GM13976 (cell line): ENCODE results near the gene HMBS.
A peak's percentile ranks its signal among the peaks of the same experiment; 100 is the strongest.

Experiments
- DNase-seq: peaks from one replicate; pipeline ENCODE4 v3.0.0; 2012; ENCODE audit warnings: low spot score
- CTCF ChIP-seq: IDR thresholded peaks from 2 replicates; pipeline ENCODE4 v1.5.1; 2012; ENCODE audit warnings: borderline replicate concordance, mild to moderate bottlenecking; ENCODE audit not compliant: insufficient read depth; ENCODE audit errors: extremely low read depth, missing control alignments, control extremely low read depth
- in situ Hi-C: fragments of 300-500 bp; cut with MboI; formaldehyde crosslinking; loops from one replicate; pipeline ENCODE4 v1.12.0; 2022; ENCODE audit warnings: low sequenced_read_pairs, mixed read lengths, inconsistent platforms; ENCODE audit not compliant: unreplicated experiment

The HMBS gene

GRCh38 chr11:119118946-119119345 lies 34.3 kb downstream of the HMBS start:
- no peak for DNase-seq
- in situ Hi-C loops: no loop called here
- no peak for TF ChIP-seq CTCF

DNA sequence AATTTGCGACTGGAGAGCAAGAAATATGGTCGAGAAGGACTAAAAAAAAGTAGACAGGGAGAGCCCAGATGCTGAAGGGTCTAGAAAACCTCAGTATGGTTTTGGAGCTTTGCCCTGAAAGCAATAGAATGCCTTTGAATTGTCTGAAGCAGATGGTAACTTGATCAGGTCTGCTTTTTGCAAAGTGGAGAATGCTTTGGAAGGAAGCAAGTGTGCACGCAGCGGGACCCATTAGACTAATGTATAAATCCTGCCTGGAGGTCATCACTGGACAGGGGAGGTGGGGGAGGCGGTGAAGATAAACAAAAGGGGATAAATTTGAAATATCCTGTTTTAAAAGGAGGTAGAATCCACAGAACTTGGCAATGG lies 35.9 kb downstream of the HMBS start:
- no peak for DNase-seq
- in situ Hi-C loops: no loop called here
- TF ChIP-seq CTCF: no peak

- DNase-seq: peak; percentile 99
- in situ Hi-C loops: no loop called here
- TF ChIP-seq CTCF: no peak
Observed at GRCh38 chr11:119121008-119121810, 36.5 kb downstream of the HMBS start, which contains the start of gene HINFP. TSS of gene HINFP (plus strand) at chr11:119121580. CDS start at chr11:119126945, 5,365 bp downstream.

DNA sequence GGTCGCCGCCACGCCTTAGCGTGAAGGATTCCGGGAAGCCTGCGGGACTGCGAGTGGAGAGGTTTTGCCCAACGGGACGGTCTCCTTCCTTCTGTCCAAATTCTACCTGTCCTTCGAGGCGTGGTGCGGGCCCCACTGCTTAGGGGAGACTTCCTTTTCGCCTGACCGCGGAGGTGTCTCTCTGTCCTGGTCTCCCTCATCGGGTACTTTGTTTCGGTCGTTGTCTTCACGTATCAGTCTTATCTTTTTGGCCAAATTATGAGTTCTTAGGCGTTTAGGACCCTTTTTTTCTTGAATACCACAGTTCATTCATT lies 37.1 kb downstream of the HMBS start:
- no peak for DNase-seq
- TF ChIP-seq CTCF: no peak
- in situ Hi-C loops: no loop called here

DNA sequence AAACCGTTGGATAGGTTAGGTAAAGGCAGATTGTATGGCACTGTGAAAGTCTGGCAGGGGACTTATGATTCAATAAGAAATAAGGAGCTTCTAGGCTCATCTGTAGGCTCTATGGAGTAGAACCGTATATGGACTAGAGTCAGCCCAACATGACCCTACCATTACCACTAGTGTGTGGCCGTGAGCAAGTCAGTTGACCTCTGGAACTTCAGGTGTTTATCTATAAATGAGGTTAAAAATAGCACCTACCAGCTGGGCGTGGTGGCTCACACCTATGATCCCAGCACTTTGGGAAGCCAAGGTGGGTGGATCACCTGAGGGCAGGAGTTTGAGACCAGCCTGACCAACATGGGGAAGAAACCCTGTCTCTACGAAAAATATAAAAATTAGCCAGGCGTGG lies 41.1 kb downstream of the HMBS start:
- in situ Hi-C loops: no loop called here
- DNase-seq: no peak
- no peak for TF ChIP-seq CTCF

DNA sequence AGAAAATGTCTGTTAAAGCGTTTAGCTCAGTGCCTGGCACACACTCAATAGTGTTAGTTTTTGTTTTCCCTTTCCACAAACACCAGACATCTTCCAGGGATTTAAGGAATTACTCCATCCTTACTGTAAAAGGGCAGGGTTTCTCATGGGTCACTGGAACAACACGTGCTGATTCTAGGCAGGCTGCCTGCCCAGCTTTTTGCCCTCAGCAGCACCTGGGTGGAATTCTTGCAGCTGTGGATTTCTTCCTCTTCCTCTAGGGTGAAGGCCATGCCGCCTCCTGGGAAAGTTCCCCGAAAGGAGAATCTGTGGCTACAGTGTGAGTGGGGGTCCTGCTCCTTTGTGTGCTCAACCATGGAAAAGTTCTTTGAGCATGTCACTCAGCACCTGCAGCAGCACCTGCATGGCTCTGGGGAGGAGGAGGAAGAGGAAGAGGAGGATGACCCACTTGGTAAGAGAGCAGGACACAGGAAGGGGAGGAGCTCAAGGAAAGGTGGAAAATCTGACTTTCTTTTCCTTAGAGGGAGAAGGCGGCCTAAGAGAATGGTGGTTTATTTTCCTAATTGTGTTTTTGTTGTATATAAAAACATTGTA lies 42.1 kb downstream of the HMBS start:
- TF ChIP-seq CTCF: no peak
- in situ Hi-C loops: no loop called here
- no peak for DNase-seq

DNA sequence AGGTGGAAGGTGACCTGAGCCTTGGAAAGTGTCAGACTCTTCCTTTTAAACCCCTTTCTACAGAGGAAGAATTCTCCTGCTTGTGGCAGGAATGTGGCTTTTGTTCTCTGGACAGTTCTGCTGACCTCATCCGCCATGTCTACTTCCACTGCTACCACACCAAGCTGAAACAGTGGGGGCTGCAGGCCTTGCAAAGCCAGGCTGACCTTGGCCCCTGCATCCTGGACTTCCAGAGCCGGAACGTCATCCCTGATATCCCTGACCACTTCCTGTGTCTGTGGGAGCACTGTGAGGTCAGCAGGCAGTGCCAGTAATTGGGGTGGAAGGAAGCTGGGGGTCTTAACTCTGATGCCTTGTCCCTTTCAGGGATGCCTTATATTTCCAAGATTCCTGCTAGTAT lies 46.0 kb downstream of the HMBS start:
- DNase-seq: no peak
- in situ Hi-C loops: no loop called here
- no peak for TF ChIP-seq CTCF
